Lung (tissue), 12 donors: Measurements from ENCODE around the gene TAC4. TPM values are rescaled to one million over a fixed set of nuclear protein-coding genes. Genes with fewer than 3 reads are reported as not detected.

Source experiments
- ATAC-seq: fragments of 200-7000 bp; cut with Tn5 transposase; one replicate; pipeline ENCODE4 v1.9.1; 2020; ENCODE audit warnings: moderate number of reproducible peaks; ENCODE audit not compliant: insufficient read depth, low FRiP score
- DNase-seq, 3 donors: peaks; one replicate each; pipeline ENCODE4 v3.0.0-alpha.2; 2013 to 2017
- H3K27ac ChIP-seq, 2 donors: one replicate each; pipeline ENCODE4 v1.5.1; 2013; ENCODE audit warnings: mild to moderate bottlenecking in 2 of 2, moderate library complexity in 2 of 2, control low read depth in 1 of 2, inconsistent platforms in 1 of 2, low read depth in 1 of 2, low read length in 1 of 2
- H3K27me3 ChIP-seq, 3 donors: one replicate each; pipeline ENCODE4 v1.5.1; 2013; ENCODE audit warnings: low read length in 2 of 3; ENCODE audit not compliant: control insufficient read depth in 3 of 3, insufficient read depth in 3 of 3
- H3K36me3 ChIP-seq, 4 donors: one replicate each; pipeline ENCODE4 v1.5.1; 2013; ENCODE audit warnings: low read length in 4 of 4, mild to moderate bottlenecking in 1 of 4, moderate library complexity in 1 of 4; ENCODE audit not compliant: control insufficient read depth in 4 of 4, insufficient read depth in 4 of 4
- H3K4me1 ChIP-seq, 5 donors: one replicate each; pipeline ENCODE4 v1.5.1; 2013; ENCODE audit warnings: low read length in 5 of 5, mild to moderate bottlenecking in 2 of 5, moderate library complexity in 1 of 5; ENCODE audit not compliant: control insufficient read depth in 5 of 5, insufficient read depth in 5 of 5
- H3K4me3 ChIP-seq: one replicate; pipeline ENCODE4 v1.5.1; 2013; ENCODE audit warnings: mild to moderate bottlenecking, control low read depth, moderate library complexity
- H3K9ac ChIP-seq, 2 donors: one replicate each; pipeline ENCODE4 v1.5.1; 2013; ENCODE audit warnings: low read length in 2 of 2, control low read depth in 1 of 2; ENCODE audit not compliant: insufficient read depth in 1 of 2
- H3K9me3 ChIP-seq, 4 donors: one replicate each; pipeline ENCODE4 v1.5.1; 2013; ENCODE audit warnings: low read length in 3 of 4, mild to moderate bottlenecking in 1 of 4, moderate library complexity in 1 of 4; ENCODE audit not compliant: control insufficient read depth in 4 of 4, insufficient read depth in 3 of 4
- CTCF ChIP-seq: IDR thresholded peaks from 2 replicates; pipeline ENCODE4 v1.5.1; 2012; ENCODE audit warnings: mild to moderate bottlenecking; ENCODE audit errors: control extremely low read depth, extremely low read depth
- WGBS, 2 donors: extraction: QIAGEN DNeasy Blood & Tissue Kit; methylation state at CpG; one replicate each; pipeline ENCODE4 v1.1.7; 2013; 5-methylcytosine and 5-hydroxymethylcytosine counted together
- polyA plus RNA-seq, 2 donors: library from polyadenylated mRNA; stranded (reverse); fragments of 200-250 nt; gene quantifications; one replicate each; pipeline ENCODE4 v1.2.1, GENCODE V29; 2013
- total RNA-seq, 2 donors: library from RNA; depleted of rRNA in 1 of 2; stranded (reverse); fragments of >200 nt in 1 of 2; gene quantifications; one replicate each; pipeline ENCODE4 v1.2.1, GENCODE V29; 2014 to 2021
- donor health status: control.
- donor health status: control.
- donor health status: Bipolar disorder and iron deficiency.
- donor health status: healthy.
- donor health status: DM: yes; HTN: yes; CAD: no.

The TAC4 gene
- total and polyA plus RNA-seq, 4 donors = not detected

- WGBS, 2 donors = 69 to 93% methylated on average over 5 of the region's 5 CpGs
- Histone ChIP-seq H3K9me3 (no peaks in the 10 kb centered on the region), H3K27ac (no peak overlapping the region), H3K4me1 (peaks cover 9 to 25% (median 16%) of the 10 kb centered on the region in 5 donors), H3K4me3 (no peak overlapping the region), H3K27me3 (no peaks in the 10 kb centered on the region), H3K36me3 (peaks cover 0 to 2% (median 0%) of the 10 kb centered on the region in 4 donors), H3K9ac (no peak overlapping the region)
- ATAC-seq (no peak), DNase-seq (no peak)
- TF ChIP-seq CTCF = no peak
These were observed 8.4 kb downstream of the TAC4 start for GRCh38 chr17:49839455-49839854.

- no peak for TF ChIP-seq CTCF
- Histone ChIP-seq H3K4me3 (no peak overlapping the region), H3K9ac (no peak overlapping the region), H3K27ac (peak overlapping the region in 1 of 2 donors; percentile 90), H3K4me1 (peaks cover 10 to 25% (median 16%) of the 10 kb centered on the region in 5 donors), H3K36me3 (peaks cover 0 to 9% (median 5%) of the 10 kb centered on the region in 4 donors), H3K9me3 (no peaks in the 10 kb centered on the region), H3K27me3 (no peaks in the 10 kb centered on the region)
- ATAC-seq (peak; percentile 41), DNase-seq (peak; percentile 57 to 85 (median 73))
- 35 to 62% methylated on average over 16 of the region's 16 CpGs for WGBS, 2 donors
These were observed 11.5 kb downstream of the TAC4 start for GRCh38 chr17:49836111-49837030.

GRCh38 chr17:49835472-49835871, 12.4 kb downstream of the TAC4 start:
- no peak for ATAC-seq
- no peak overlapping the region for H3K4me3 ChIP-seq
- TF ChIP-seq CTCF = no peak
- 67 to 77% methylated on average over 7 of the region's 7 CpGs for WGBS, 2 donors
- peaks cover 11 to 25% (median 16%) of the 10 kb centered on the region in 5 donors for H3K4me1 ChIP-seq
- peaks cover 0 to 9% (median 6%) of the 10 kb centered on the region in 4 donors for H3K36me3 ChIP-seq
- peak overlapping the region in 1 of 2 donors; percentile 90 for H3K27ac ChIP-seq
- H3K27me3 ChIP-seq = no peaks in the 10 kb centered on the region
- no peak overlapping the region for H3K9ac ChIP-seq
- DNase-seq = no peak
- no peaks in the 10 kb centered on the region for H3K9me3 ChIP-seq
